Endothelial cell of umbilical vein (primary cell): Measurements from ENCODE around the gene PNPLA7. TPM values are rescaled to one million over a fixed set of nuclear protein-coding genes. Genes with fewer than 3 reads are reported as not detected.

Source experiments
- BruUV-seq: library from RNA; stranded (reverse); fragments of 400-500 nt; replicated peaks from 2 replicates; lab custom pipeline; 2021; lab: Mats Ljungman, UMichigan
- CTCF ChIA-PET: fragments of 300-600, 350-600 bp; sonication (Branson Sonifier 250); formaldehyde crosslinking; loops from one replicate; lab custom pipeline; 2021; ENCODE audit warnings: antibody characterized with exemption, inconsistent platforms; lab: Charles Lee
- POLR2A ChIA-PET: fragments of 300-600, 350-600 bp; sonication (Branson Sonifier 250); formaldehyde crosslinking; loops from one replicate; lab custom pipeline; 2021; ENCODE audit warnings: antibody characterized with exemption, inconsistent platforms; lab: Charles Lee
- DNase-seq: peaks from one replicate; pipeline ENCODE4 v3.0.0-alpha.2; 2011; ENCODE audit warnings: low read depth, low spot score
- FAIRE-seq: peaks from 2 replicates; lab custom pipeline; 2011; peaks lifted over from hg19 to GRCh38; lab: Jason Lieb, UNC
- H2AFZ ChIP-seq: 2 replicates; pipeline ENCODE4 v1.6.0; 2012; ENCODE audit warnings: low read depth, low read length, control low read depth, inconsistent platforms
- H3K27ac ChIP-seq: 2 replicates; pipeline ENCODE4 v1.5.1; 2011; ENCODE audit warnings: low read depth, mild to moderate bottlenecking, control low read depth, low read length, moderate library complexity; ENCODE audit not compliant: insufficient read depth
- H3K27me3 ChIP-seq, 2 experiments: 2 replicates each; pipeline versions ENCODE4 v1.6.0 to v1.6.1; 2011; ENCODE audit warnings: low read length in 2 of 2, mixed read lengths in 1 of 2; ENCODE audit not compliant: control insufficient read depth in 2 of 2, insufficient read depth in 2 of 2
- H3K36me3 ChIP-seq, 2 experiments: 2 replicates in 1 of 2; 3 replicates in 1 of 2; pipeline ENCODE4 v1.5.1; 2011; ENCODE audit warnings: low read length in 2 of 2, mild to moderate bottlenecking in 1 of 2, moderate library complexity in 1 of 2; ENCODE audit not compliant: control insufficient read depth in 2 of 2, insufficient read depth in 2 of 2; ENCODE audit errors: extremely low read depth in 1 of 2
- H3K4me1 ChIP-seq: 3 replicates; pipeline ENCODE4 v1.5.1; 2011; ENCODE audit warnings: mild to moderate bottlenecking, low read length; ENCODE audit not compliant: control insufficient read depth, insufficient read depth; ENCODE audit errors: extremely low read depth
- H3K4me2 ChIP-seq: 2 replicates; pipeline ENCODE4 v1.6.1; 2011; ENCODE audit warnings: low read length, control low read depth, mixed read lengths; ENCODE audit not compliant: insufficient read depth
- H3K4me3 ChIP-seq, 3 experiments: fragments of 200-600 bp in 1 of 3; sonication (generic), shearing (Covaris generic) in 1 of 3; replicated peaks in 1 of 3; 2 replicates each; pipeline ENCODE4 v1.5.1; 2011 to 2016; ENCODE audit warnings: control low read depth in 3 of 3, low read length in 3 of 3, mild to moderate bottlenecking in 2 of 3, inconsistent platforms in 1 of 3, low read depth in 1 of 3, moderate library complexity in 1 of 3; ENCODE audit not compliant: insufficient read depth in 1 of 3
- H3K79me2 ChIP-seq: 2 replicates; pipeline ENCODE4 v1.6.0; 2012; ENCODE audit warnings: low read length, inconsistent platforms; ENCODE audit not compliant: control insufficient read depth, insufficient read depth
- H3K9ac ChIP-seq: replicated peaks from 2 replicates; pipeline ENCODE3; 2011; ENCODE audit warnings: low read length, control low read depth; ENCODE audit not compliant: insufficient read depth; ENCODE audit errors: extremely low read depth
- H3K9me1 ChIP-seq: replicated peaks from 3 replicates; pipeline ENCODE4 v1.6.0; 2011; ENCODE audit warnings: mild to moderate bottlenecking, low read length; ENCODE audit not compliant: control insufficient read depth, insufficient read depth; ENCODE audit errors: extremely low read depth
- H3K9me3 ChIP-seq: replicated peaks from 2 replicates; pipeline ENCODE4 v1.5.1; 2012; ENCODE audit warnings: low read length, inconsistent platforms; ENCODE audit not compliant: control insufficient read depth, insufficient read depth
- H4K20me1 ChIP-seq: replicated peaks from 2 replicates; pipeline ENCODE3; 2011; ENCODE audit warnings: mild to moderate bottlenecking, low read length; ENCODE audit not compliant: control insufficient read depth, insufficient read depth; ENCODE audit errors: extremely low read depth
- EZH2 ChIP-seq: IDR thresholded peaks from 2 replicates; pipeline ENCODE4 v1.6.1; 2012; ENCODE audit warnings: borderline replicate concordance, low read depth, mild to moderate bottlenecking, moderate library complexity, low read length, inconsistent platforms; ENCODE audit not compliant: severe bottlenecking
- FOS ChIP-seq: IDR thresholded peaks from 2 replicates; pipeline ENCODE4 v1.6.1; 2011; ENCODE audit warnings: mild to moderate bottlenecking, low read length, moderate library complexity, borderline replicate concordance; ENCODE audit not compliant: insufficient read depth
- GATA2 ChIP-seq: IDR thresholded peaks from 2 replicates; pipeline ENCODE4 v1.7.0; 2011; ENCODE audit warnings: low read depth, mild to moderate bottlenecking, moderate library complexity, mixed read lengths, low read length; ENCODE audit not compliant: insufficient read length, insufficient read depth
- JUN ChIP-seq: IDR thresholded peaks from 2 replicates; pipeline ENCODE4 v1.6.1; 2011; ENCODE audit warnings: borderline replicate concordance, low read depth; ENCODE audit not compliant: insufficient read length, insufficient read depth
- MYC ChIP-seq: IDR thresholded peaks from one replicate; pipeline ENCODE4 v1.6.1; 2011; ENCODE audit warnings: mild to moderate bottlenecking, low read depth, low read length
- POLR2A ChIP-seq: IDR thresholded peaks from 2 replicates; pipeline ENCODE4 v1.6.1; 2012; ENCODE audit warnings: low read depth, mild to moderate bottlenecking, control low read depth, low read length
- POLR2AphosphoS5 ChIP-seq: IDR thresholded peaks from 2 replicates; pipeline ENCODE4 v1.6.1; 2012; ENCODE audit warnings: low read depth, mild to moderate bottlenecking, control low read depth, low read length, moderate library complexity; ENCODE audit not compliant: insufficient read depth
- dilution Hi-C: fragments of 300-500 bp; cut with MboI; formaldehyde crosslinking; loops from one replicate; pipeline ENCODE4 v1.15.0; 2019; ENCODE audit warnings: low sequenced_read_pairs; ENCODE audit not compliant: extremely low pct_ligation_motif_present
- intact Hi-C: fragments of 100-400 bp; cut with micrococcal nuclease; formaldehyde crosslinking; loops from one replicate; pipeline ENCODE4 v1.10.0; 2022
- polyA plus RNA-seq, 4 experiments: library from polyadenylated mRNA; depleted of rRNA in 3 of 4; stranded (reverse) in 3 of 4; unstranded in 1 of 4; fragments of >200 nt; gene quantifications; 2 replicates each; pipeline versions ENCODE4 v1.2.1 to v1.2.3, GENCODE V29; 2011 to 2012; ENCODE audit warnings: missing spikeins in 1 of 4
- total RNA-seq: library from RNA; stranded (reverse); gene quantifications from 2 replicates; pipeline ENCODE4 v1.2.3, GENCODE V29; 2021
- TF ChIP-seq, protein P1 (sequence below), 2 donors: IDR thresholded peaks; 1 replicate in 1 of 2; 2 replicates in 1 of 2; pipeline ENCODE4 v1.5.1; 2011; ENCODE audit warnings: low read length in 2 of 2, mild to moderate bottlenecking in 2 of 2, moderate library complexity in 2 of 2, control low read depth in 1 of 2, inconsistent platforms in 1 of 2, low read depth in 1 of 2; ENCODE audit not compliant: insufficient read depth in 1 of 2; ENCODE audit errors: extremely low read depth in 1 of 2
- TF ChIP-seq, protein P2 (sequence below): IDR thresholded peaks from 2 replicates; pipeline ENCODE4 v1.6.1; 2011; ENCODE audit not compliant: insufficient read depth, insufficient read length

PNPLA7 gene
- total and polyA plus RNA-seq, 2 donors (not counting 3 experiments of a cell fraction or from before 2014, with no cell fraction given), result 1.0 to 1.9 TPM

DNA sequence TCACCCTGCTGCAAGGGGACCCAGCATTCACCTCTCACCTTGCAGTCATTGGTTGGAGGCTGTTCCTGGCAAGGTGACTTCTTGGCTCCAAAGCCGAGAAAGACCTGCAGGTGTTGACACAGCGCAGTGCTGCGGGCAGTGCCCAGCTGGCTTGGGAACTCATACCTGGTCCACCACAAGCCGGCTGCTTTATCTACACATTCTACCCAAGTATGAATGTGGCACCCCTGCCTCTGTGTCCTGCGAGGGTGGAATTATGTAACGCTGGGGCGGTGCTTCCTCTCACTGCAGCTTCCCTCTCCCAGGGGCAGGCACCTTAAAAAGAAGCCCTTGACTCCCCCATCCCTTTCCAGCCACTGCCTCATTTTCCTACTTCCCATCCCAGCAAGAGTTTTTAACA, 42.6 kb upstream of the PNPLA7 start:
- H3K27me3 ChIP-seq, result no peaks in the 10 kb centered on the region
- intact Hi-C loops, result no loop called here
- no TSS peak for BruUV-seq
- peaks cover 9% of the 10 kb centered on the region for H3K4me1 ChIP-seq
- no peaks in the 10 kb centered on the region for H4K20me1 ChIP-seq
- H3K9ac ChIP-seq, result no peak overlapping the region
- DNase-seq (no peak), FAIRE-seq (no peak)
- no peaks in the 10 kb centered on the region for H3K9me1 ChIP-seq
- H2AFZ ChIP-seq, result no peak overlapping the region
- no peak for TF ChIP-seq MYC
- no peak for TF ChIP-seq FOS
- no peak for TF ChIP-seq JUN
- TF ChIP-seq POLR2A, result no peak
- TF ChIP-seq GATA2, result no peak
- TF ChIP-seq EZH2, result no peak
- TF ChIP-seq, protein P1, sequence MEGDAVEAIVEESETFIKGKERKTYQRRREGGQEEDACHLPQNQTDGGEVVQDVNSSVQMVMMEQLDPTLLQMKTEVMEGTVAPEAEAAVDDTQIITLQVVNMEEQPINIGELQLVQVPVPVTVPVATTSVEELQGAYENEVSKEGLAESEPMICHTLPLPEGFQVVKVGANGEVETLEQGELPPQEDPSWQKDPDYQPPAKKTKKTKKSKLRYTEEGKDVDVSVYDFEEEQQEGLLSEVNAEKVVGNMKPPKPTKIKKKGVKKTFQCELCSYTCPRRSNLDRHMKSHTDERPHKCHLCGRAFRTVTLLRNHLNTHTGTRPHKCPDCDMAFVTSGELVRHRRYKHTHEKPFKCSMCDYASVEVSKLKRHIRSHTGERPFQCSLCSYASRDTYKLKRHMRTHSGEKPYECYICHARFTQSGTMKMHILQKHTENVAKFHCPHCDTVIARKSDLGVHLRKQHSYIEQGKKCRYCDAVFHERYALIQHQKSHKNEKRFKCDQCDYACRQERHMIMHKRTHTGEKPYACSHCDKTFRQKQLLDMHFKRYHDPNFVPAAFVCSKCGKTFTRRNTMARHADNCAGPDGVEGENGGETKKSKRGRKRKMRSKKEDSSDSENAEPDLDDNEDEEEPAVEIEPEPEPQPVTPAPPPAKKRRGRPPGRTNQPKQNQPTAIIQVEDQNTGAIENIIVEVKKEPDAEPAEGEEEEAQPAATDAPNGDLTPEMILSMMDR (IDR thresholded peaks at IDR 0.05; ENCODE audit: extremely low read depth in 1 of 2, insufficient read depth in 1 of 2, low read depth in 1 of 2, low read length in 2 of 2), result no peak
- TF ChIP-seq, protein P2, sequence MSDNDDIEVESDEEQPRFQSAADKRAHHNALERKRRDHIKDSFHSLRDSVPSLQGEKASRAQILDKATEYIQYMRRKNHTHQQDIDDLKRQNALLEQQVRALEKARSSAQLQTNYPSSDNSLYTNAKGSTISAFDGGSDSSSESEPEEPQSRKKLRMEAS, result no peak
- TF ChIP-seq POLR2AphosphoS5, result no peak
- no peaks in the 10 kb centered on the region for H3K9me3 ChIP-seq
- no peak overlapping the region for H3K4me2 ChIP-seq
- dilution Hi-C loops, result no loop called here
- ChIA-PET CTCF (interaction anchor here (1.1 kb wide), 1 partner anchor 10 kb away, joined by 3 read pairs; no protein-coding TSS in a partner anchor), POLR2A (no interaction called here)
- H3K4me3 ChIP-seq, result no peak overlapping the region
- peaks cover 18% of the 10 kb centered on the region for H3K79me2 ChIP-seq
- no peak overlapping the region for H3K27ac ChIP-seq
- H3K36me3 ChIP-seq, result peaks cover 6 to 7% of the 10 kb centered on the region in 2 experiments
